ENCODE data around the gene STK4.

- no peak for TF ChIP-seq POLR2A (IDR thresholded peaks at IDR 0.05)
- no peak for TF ChIP-seq CTCF (IDR thresholded peaks at IDR 0.05)
These were observed 120.9 kb downstream of the STK4 start for GRCh38 chr20:45087097-45087790.

Data from suprapubic skin (tissue), 3 donors.